Breast epithelium (tissue), 3 donors: Measurements from ENCODE around the gene REEP6.

Experiments used
- CTCF ChIP-seq, 3 donors: fragments of 450-650 bp; IDR thresholded peaks; one replicate each; pipeline ENCODE4 v1.5.1; 2016 to 2017; ENCODE audit warnings: antibody characterized with exemption in 3 of 3, mild to moderate bottlenecking in 3 of 3, moderate library complexity in 3 of 3
- POLR2A ChIP-seq: fragments of 450-650 bp; IDR thresholded peaks from one replicate; pipeline ENCODE4 v1.6.1; 2016; ENCODE audit warnings: antibody characterized with exemption, mild to moderate bottlenecking, moderate library complexity
- POLR2AphosphoS5 ChIP-seq, 3 donors: sonication (generic); formaldehyde crosslinking; IDR thresholded peaks; one replicate each; pipeline ENCODE4 v1.6.1; 2017; ENCODE audit warnings: antibody characterized with exemption in 3 of 3

GRCh38 chr19:1507763-1508506, 17.0 kb downstream of the REEP6 start:
- no peak for TF ChIP-seq POLR2A
- TF ChIP-seq CTCF (IDR thresholded peaks at IDR 0.05) = no peak
- peak; percentile 28 to 78 (median 75) for TF ChIP-seq POLR2AphosphoS5 (IDR thresholded peaks at IDR 0.05)
